Measurements from ENCODE around the gene DNAJC13. TPM values are rescaled to one million over a fixed set of nuclear protein-coding genes. Genes with fewer than 3 reads are reported as not detected.

The DNAJC13 gene
- total and polyA plus RNA-seq, 7 donors: 9.0 to 55.9 (median 33.2) TPM

- H3K4me3 ChIP-seq: no peak overlapping the region
- no peaks in the 10 kb centered on the region for H3K27me3 ChIP-seq
- TF ChIP-seq EP300 (IDR thresholded peaks at IDR 0.05): no peak
- TF ChIP-seq POLR2A (IDR thresholded peaks at IDR 0.05): no peak
- TF ChIP-seq CTCF (IDR thresholded peaks at IDR 0.05): no peak
- no peak for TF ChIP-seq POLR2AphosphoS5 (IDR thresholded peaks at IDR 0.05)
- no peaks in the 10 kb centered on the region for H3K4me1 ChIP-seq
- H3K9me3 ChIP-seq: no peaks in the 10 kb centered on the region
- WGBS, 2 donors: 88 to 96% methylated on average over 1 of the region's 1 CpG
- intact Hi-C loops (cut with DNase I): no loop called here
- no peak for DNase-seq
- no peak overlapping the region for H3K27ac ChIP-seq
- peaks cover 0 to 9% (median 0%) of the 10 kb centered on the region in 4 donors for H3K36me3 ChIP-seq
These were observed 170.1 kb downstream of the DNAJC13 start for GRCh38 chr3:132587401-132587800.

Other genes starting within 250 kb of the DNAJC13 start
- gene ACP3, start 100.1 kb upstream of the DNAJC13 start, total RNA-seq: 1 to 10 TPM in 2 of 4 donors, under 1 TPM in 1, not detected in 1; 0.71 to 6.5 (median 1.5) TPM
- 1 to 10 TPM; 1.8 to 9.6 (median 1.8) TPM for gene ACP3, start 100.1 kb upstream of the DNAJC13 start, polyA plus RNA-seq
- 1 to 10 TPM in 2 of 4 donors, under 1 TPM in 1, not detected in 1; 0.54 to 5.0 (median 3.2) TPM for gene ACKR4, start 179.8 kb downstream of the DNAJC13 start, total RNA-seq
- gene ACKR4, start 179.8 kb downstream of the DNAJC13 start, polyA plus RNA-seq: 1 to 10 TPM in 1 of 3 donors, under 1 TPM in 1, not detected in 1; 0.60 to 2.0 TPM
- 10 to 100 TPM; 26.8 to 71.7 (median 35.4) TPM for gene ACAD11, start 242.3 kb downstream of the DNAJC13 start, total RNA-seq
- gene ACAD11, start 242.3 kb downstream of the DNAJC13 start, polyA plus RNA-seq: 1 to 10 TPM; 2.4 to 4.7 (median 4.2) TPM
- gene UBA5, start 242.8 kb downstream of the DNAJC13 start, total RNA-seq: 10 to 100 TPM; 21.6 to 35.3 (median 31.8) TPM
- 10 to 100 TPM; 16.8 to 23.9 (median 20.8) TPM for gene UBA5, start 242.8 kb downstream of the DNAJC13 start, polyA plus RNA-seq

Data from sigmoid colon (tissue), 7 donors.